ENCODE results near the gene C19orf73.

GRCh38 chr19:49116544-49116943, 2.4 kb downstream of the C19orf73 start:
- TF ChIP-seq CTCF (conservative IDR thresholded peaks at IDR 0.05) (no peak), EZH2 (IDR thresholded peaks at IDR 0.05; ENCODE audit: low read depth) (no peak)
